GDM1 (cell line): Measurements from ENCODE around the gene MBNL2.

Experiments used
- DNase-seq: peaks from one replicate; lab custom pipeline; 2025; lab: John Stamatoyannopoulos, UW

MBNL2 gene

DNA sequence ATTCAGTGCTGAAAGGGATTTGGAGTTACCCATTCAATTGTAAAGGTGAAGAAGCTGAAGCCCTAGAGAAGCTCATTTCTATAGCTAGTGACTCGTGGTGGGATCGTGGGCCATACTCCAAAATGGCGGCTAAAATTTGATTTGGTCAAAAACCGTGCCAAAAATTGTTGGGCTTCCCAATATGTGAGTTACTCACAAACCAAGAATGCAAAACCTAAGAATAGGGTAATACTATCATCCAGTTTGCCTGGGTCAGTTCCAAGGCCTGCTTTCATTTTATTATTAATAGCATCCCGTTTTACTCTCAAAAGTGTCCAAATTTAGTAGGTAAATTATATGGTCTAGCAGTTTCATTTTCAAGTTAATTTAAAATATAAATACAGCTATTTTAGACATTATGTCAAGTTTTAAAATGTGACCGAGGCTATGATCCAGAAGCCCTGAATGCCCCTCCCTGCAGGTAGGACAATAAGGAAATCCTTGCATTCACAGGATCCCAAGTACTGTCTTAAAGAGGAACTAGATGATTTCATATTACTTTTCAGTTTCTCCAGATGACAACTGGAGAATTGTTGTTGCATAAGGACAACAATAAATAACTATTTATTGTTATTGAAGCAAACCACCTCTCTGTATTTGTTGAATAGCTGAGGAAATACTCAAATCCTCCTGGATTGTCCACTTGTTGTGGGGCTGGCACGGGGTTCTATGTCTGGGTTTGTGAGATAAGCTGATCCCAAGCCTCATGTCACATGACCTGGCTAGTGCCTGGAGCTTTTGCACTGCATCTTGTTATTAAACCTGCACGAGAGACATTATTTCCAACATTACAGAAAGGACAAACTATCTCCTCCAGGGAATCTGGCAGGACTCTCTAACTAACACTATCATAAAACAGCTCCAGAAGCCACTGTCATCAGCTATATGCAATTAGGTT, 200.3 kb downstream of the MBNL2 start:
- DNase-seq = no peak

GRCh38 chr13:97423300-97424045, 201.3 kb downstream of the MBNL2 start:
- DNase-seq = no peak

GRCh38 chr13:97425590-97425989, 203.5 kb downstream of the MBNL2 start:
- DNase-seq = no peak

DNA sequence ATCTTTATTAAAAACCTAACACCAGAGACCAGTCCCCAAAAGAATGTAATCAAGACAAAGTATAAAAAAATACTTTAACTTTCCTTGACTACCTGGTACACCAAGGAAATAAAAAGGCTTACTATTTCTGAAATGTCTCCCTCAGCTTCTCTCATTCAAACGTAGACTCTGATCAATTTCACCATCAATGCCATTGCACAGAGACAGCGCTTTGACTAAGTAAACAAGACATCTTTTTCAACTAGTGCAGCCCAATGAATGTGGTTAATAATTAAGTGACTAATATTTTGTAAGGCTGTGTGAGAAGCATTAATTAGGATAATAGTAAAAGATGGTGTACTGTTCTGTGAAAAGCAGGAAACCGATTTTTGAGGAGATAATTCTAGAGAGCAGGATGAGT, 204.6 kb downstream of the MBNL2 start:
- DNase-seq = no peak

DNA sequence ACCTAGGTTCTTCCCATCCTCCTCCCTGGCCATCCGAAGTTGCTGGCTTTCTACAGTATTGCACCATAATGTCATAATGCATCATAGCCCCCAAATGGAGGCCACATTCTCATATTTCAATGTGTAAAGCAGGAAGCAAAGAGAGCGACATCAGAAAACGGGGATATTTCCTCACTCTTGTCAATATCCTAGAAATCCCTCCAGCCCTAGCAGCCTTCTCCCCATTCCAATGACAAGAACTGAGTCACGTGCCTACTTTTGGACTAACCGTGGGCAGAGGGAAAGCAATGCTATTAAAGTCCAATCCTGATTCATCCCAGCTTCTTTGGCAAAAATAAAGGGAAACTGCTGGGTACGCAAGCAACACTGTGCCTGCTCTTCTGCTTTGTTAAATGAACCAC, 207.5 kb downstream of the MBNL2 start:
- DNase-seq = no peak

- no peak for DNase-seq
Observed at GRCh38 chr13:97430296-97430695, 208.2 kb downstream of the MBNL2 start.

DNA sequence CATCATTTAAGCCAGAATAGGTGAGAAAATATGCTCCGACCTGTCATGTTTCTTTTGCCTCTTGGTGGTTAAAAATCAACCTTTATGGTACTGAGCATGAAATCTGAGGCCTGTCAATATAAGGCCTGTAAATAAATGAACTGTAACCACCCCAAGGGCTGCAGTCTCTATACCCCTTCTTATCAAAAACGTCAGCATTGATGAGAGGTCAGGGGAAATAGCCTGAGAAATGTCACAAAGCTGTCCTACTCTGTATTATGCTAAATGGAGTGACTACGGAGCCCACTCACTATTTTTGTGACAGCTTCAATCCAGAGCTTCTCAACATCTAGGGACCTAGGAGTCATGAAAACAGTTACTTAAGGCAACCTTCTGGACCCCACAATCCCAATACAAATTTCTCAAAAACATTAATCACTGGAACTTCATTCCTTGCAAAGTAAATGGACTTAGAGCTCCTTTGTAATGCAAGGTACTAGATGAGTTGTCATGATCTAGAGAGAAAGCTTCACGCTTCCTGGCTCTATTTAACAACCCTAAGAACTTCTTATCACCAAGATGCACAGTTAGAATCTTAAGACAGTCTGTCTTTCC, 209.1 kb downstream of the MBNL2 start:
- no peak for DNase-seq

- DNase-seq = no peak
Observed at GRCh38 chr13:97432232-97432916, 210.2 kb downstream of the MBNL2 start.

DNA sequence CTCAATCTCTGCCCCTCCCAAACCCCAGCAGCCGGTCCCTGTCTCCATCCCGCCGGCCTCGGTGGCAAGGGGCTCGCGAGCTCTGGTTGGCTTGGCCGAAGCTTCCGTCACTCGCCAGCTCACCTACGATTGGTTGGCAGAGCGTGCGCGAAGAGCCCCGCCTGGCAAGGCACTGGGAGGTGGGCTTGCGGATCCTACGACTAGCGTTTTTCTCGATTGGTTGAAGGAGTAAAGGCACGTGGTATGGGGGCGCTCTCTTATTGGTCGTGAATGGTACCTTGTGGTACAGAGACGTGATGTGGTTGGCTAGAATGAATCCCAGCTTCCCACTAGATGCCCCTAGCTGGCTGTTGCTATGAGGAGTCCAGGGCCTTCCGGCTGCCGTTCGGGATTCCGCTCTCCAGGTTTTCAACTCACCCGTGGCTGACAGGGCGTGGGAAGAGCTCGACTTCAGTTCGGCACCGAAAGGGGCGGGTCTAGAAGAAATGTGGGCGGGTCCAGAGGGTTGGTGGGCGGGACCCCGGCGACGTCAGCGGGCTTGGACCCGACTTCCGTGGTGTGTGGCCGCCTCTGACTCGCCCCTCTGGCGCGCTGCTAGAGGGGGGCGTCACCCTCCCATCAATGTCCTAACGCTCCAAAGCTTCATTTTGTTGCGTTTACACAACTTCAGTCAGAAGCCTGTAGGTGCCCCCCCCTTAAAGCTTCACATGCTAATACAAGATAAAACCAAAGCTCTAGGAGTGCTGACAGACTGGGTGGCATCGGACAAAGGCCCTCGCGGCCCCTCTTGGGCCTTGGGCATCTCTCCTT, 211.0 kb downstream of the MBNL2 start:
- DNase-seq = peak; percentile 100

DNA sequence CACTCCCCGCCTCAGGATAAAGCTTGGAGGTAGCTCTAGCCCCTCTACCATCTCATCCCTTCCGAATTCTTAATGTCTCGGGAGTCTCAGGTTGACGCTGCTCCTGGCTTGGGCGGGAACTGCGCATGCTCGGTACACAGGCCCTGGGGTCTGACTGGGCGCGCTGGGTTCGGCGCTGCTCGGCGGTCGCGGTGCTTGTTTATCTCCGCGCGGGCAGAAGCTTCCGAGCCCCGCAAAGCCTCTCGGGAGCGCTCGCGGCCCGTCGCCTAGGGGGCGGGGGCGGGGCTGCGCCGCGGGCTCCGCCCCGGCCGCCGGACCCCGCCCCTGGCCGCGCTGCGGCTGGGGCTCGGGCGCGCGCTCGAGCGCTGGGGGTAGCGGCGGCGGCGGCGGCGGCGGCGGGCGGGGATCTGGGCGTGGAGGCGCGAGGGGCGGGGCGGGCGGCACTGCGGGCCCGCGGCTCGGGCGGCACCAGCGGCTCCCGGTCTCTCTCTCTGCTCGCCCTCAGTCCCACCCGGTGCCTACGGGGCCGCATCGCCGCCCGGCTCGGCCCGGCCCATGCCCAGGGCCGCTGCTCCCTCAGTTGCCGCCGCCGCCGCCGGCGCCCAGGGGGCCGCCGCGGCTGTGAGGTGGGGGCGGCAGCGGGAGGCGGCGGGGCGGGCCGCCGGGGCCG, 211.7 kb downstream of the MBNL2 start, which contains the start of gene RAP2A:
RAP2A (plus strand) TSS at position 443 of the 670 bp plus-strand sequence. CDS start 302 bp downstream, outside the sequence.
- peak; percentile 94 for DNase-seq

GRCh38 chr13:97434397-97435201, 212.5 kb downstream of the MBNL2 start:
- peak; percentile 50 for DNase-seq

- no peak for DNase-seq
Observed at GRCh38 chr13:97435323-97435722, 213.2 kb downstream of the MBNL2 start.

GRCh38 chr13:97435794-97436193, 213.7 kb downstream of the MBNL2 start:
- no peak for DNase-seq

GRCh38 chr13:97436845-97437244, 214.7 kb downstream of the MBNL2 start:
- no peak for DNase-seq

- no peak for DNase-seq
Observed at GRCh38 chr13:97437729-97438128, 215.6 kb downstream of the MBNL2 start.

DNA sequence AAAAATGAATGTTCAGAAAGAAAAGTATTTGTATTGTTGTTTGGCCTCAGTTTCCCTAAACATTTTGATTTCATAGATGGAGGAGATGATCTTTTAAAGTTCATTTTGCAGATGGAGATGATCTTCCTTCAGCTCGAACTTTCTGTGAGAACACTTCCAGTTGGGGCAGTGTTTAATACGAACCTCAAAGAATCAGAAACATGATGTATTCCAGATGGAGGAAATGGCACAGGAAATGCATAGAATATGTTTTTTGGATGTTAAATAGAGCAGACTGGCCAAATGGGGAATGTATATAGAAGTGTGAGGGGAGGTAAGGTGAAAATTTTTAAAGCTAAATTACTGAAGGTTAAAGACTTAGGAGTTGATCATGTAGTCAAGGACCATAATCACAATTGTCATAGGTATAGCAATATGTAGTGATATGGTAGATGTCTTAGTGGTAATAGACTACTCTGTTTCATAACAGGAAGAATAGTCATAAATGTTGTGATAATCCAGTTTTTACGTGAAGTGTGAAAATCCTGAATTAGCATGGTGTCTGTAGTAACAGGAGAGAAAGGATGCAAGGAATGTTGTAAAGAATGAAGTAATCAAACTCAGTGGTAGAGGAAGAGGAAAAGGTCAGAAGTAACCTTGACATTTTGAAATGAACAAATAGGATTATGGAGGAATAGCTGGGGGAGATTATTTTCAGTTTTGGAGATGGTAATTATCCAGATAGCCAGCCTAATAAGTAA, 216.9 kb downstream of the MBNL2 start:
- DNase-seq = no peak

DNA sequence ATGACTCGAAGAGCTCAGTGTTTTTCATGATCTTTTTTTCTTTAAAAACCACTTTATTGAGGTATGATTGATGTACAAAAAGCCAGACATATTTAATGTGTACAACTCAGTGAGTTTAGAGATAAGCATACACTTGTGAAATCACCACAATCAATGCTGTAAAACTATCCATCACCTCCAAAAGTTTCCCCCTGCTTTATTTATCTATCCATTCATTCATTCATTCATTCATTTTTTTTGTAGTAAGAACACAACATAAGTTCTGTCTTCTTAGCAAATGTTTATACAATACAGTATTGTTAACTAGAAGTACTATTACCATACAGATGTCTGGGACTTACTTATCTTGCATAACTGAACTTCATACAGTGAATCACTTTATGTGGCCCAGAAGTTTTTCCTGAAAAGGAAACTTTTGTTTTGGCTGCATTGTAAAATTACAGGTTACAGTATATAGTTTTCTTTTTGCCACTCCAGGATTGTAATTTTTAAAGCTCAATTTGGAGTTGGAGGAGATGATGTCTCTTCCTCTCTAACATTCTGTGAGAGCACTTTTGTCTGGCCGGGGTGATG, 218.6 kb downstream of the MBNL2 start:
- no peak for DNase-seq

DNA sequence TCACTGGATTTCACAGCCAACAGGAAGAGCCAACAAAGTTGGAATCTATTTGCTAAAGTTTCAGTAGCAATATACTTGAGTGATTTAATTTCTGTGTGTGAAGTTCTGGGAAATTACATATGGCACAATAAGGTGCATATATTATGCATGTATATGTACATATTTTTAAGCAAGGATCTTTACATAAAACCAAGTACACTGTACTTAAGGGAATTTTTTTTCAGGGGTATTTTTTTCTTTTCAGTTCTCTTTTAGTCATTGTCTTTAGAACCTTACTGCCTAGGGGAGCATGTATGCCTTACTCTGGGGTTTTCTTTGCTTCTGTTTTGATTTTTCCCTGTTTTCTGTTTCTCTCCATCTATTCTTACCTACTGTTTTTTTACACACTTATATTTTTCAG, 219.2 kb downstream of the MBNL2 start:
- DNase-seq = no peak
